K562 (cell line): ENCODE measurements around the gene PARD3. TPM values are rescaled to one million over a fixed set of nuclear protein-coding genes. Genes with fewer than 3 reads are reported as not detected.

ENCODE experiments used
- BRCA1 ChIP-seq, 2 experiments: fragments of 450-650 bp in 1 of 2; sonication (generic) in 1 of 2; formaldehyde crosslinking in 1 of 2; IDR thresholded peaks; 2 replicates each; pipeline versions ENCODE4 v1.5.0 to v1.6.1; 2017 to 2020; ENCODE audit warnings: mild to moderate bottlenecking in 1 of 2, missing genetic modification reagents in 1 of 2
- EHMT2 ChIP-seq: fragments of 450-650 bp; IDR thresholded peaks from 2 replicates; pipeline ENCODE4 v1.6.1; 2018; ENCODE audit warnings: antibody characterized with exemption
- MCM5 ChIP-seq: fragments of 450-650 bp; IDR thresholded peaks from 2 replicates; pipeline ENCODE4 v1.6.1; 2016; ENCODE audit warnings: low read depth
- MEF2A ChIP-seq: IDR thresholded peaks from 2 replicates; pipeline ENCODE4 v1.6.1; 2011; ENCODE audit warnings: low read depth, mild to moderate bottlenecking, low read length, moderate library complexity; ENCODE audit not compliant: control insufficient read depth
- SMARCE1 ChIP-seq: fragments of 450-650 bp; IDR thresholded peaks from 2 replicates; pipeline ENCODE4 v1.7.1; 2016; ENCODE audit warnings: mild to moderate bottlenecking
- TEAD4 ChIP-seq, 2 experiments: sonication (generic) in 1 of 2; formaldehyde crosslinking in 1 of 2; IDR thresholded peaks; 2 replicates each; pipeline versions ENCODE4 v1.6.1 to v1.8.0; 2012 to 2022; ENCODE audit warnings: borderline replicate concordance in 1 of 2, inconsistent platforms in 1 of 2, low read length in 1 of 2, mild to moderate bottlenecking in 1 of 2, missing genetic modification reagents in 1 of 2
- ZNF224 ChIP-seq: sonication (generic); formaldehyde crosslinking; IDR thresholded peaks from 2 replicates; pipeline ENCODE4 v1.8.0; 2022; ENCODE audit warnings: mild to moderate bottlenecking, missing genetic modification reagents
- polyA plus RNA-seq, 8 experiments: library from polyadenylated mRNA; depleted of rRNA in 4 of 8; stranded (reverse) in 5 of 8; unstranded in 3 of 8; fragments of >200 nt; fragmentation: Nextera tagmentation in 2 of 8; fragmentation: Illumina TruSeq in 1 of 8; extraction: Ambion mirVana in 2 of 8; extraction: Trizol in 1 of 8; gene quantifications; 2 replicates each; pipeline versions ENCODE4 v1.2.1 to v1.2.3, GENCODE V29; 2011 to 2014; ENCODE audit warnings: inconsistent platforms in 1 of 8, missing spikeins in 1 of 8
- total RNA-seq, 7 experiments: library from RNA; depleted of rRNA in 6 of 7; stranded (reverse); fragments of >200 nt in 6 of 7; fragmentation: Illumina TruSeq in 2 of 7; extraction: Trizol in 2 of 7; gene quantifications; 2 replicates each; pipeline versions ENCODE4 v1.2.1 to v1.2.3, GENCODE V29; 2011 to 2021; ENCODE audit warnings: low replicate concordance in 1 of 7
- TF ChIP-seq, protein P1 (sequence below), 2 experiments: fragments of 150-350 bp in 1 of 2; IDR thresholded peaks; 2 replicates each; pipeline ENCODE4 v1.6.1; 2012 to 2016; ENCODE audit warnings: low read depth in 2 of 2, low read length in 2 of 2, mild to moderate bottlenecking in 1 of 2, moderate library complexity in 1 of 2
- TF ChIP-seq, protein P2 (sequence below): fragments of 450-650 bp; formaldehyde crosslinking; IDR thresholded peaks from 2 replicates; pipeline ENCODE4 v1.4.0; 2020; ENCODE audit warnings: mild to moderate bottlenecking, moderate library complexity
- TF ChIP-seq, protein P3 (sequence below): fragments of 150-350 bp; IDR thresholded peaks from 2 replicates; pipeline ENCODE4 v1.6.1; 2014; ENCODE audit warnings: low read depth, mild to moderate bottlenecking, low read length, borderline replicate concordance
- TF ChIP-seq, protein P4 (sequence below): sonication (generic); formaldehyde crosslinking; IDR thresholded peaks from 2 replicates; pipeline ENCODE4 v1.8.0; 2023; ENCODE audit warnings: missing genetic modification reagents, mild to moderate bottlenecking, borderline replicate concordance
- TF ChIP-seq, protein P5 (sequence below): fragments of 450-650 bp; IDR thresholded peaks from 2 replicates; pipeline ENCODE4 v1.6.1; 2016

PARD3 gene
- total and polyA plus RNA-seq, 9 of the 15 experiments (the other 6 are each of a cell fraction or from before 2014, with no cell fraction given): 2.7 to 11.7 (median 7.7) TPM

DNA sequence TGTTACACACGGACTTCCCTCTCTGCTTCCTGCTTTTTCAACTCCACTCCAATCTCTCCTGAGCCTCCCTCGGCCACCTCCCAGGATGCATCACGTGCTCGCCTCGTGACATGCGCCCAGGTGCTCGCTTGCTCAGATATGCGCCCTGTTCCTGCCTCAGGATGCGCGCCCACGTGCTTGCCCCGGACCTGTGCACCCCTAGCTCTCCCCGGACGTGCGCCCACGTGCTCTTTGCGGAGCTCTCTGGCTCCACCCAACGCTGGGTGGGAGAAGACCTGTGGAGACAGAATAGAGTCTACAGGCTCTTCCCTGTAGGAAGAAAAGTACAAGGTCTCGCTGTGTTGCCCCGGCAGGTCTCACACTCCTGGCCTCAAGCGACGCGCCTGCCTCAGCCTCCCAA is 23.1 kb downstream of the PARD3 start (continued):
- TF ChIP-seq, protein P1, sequence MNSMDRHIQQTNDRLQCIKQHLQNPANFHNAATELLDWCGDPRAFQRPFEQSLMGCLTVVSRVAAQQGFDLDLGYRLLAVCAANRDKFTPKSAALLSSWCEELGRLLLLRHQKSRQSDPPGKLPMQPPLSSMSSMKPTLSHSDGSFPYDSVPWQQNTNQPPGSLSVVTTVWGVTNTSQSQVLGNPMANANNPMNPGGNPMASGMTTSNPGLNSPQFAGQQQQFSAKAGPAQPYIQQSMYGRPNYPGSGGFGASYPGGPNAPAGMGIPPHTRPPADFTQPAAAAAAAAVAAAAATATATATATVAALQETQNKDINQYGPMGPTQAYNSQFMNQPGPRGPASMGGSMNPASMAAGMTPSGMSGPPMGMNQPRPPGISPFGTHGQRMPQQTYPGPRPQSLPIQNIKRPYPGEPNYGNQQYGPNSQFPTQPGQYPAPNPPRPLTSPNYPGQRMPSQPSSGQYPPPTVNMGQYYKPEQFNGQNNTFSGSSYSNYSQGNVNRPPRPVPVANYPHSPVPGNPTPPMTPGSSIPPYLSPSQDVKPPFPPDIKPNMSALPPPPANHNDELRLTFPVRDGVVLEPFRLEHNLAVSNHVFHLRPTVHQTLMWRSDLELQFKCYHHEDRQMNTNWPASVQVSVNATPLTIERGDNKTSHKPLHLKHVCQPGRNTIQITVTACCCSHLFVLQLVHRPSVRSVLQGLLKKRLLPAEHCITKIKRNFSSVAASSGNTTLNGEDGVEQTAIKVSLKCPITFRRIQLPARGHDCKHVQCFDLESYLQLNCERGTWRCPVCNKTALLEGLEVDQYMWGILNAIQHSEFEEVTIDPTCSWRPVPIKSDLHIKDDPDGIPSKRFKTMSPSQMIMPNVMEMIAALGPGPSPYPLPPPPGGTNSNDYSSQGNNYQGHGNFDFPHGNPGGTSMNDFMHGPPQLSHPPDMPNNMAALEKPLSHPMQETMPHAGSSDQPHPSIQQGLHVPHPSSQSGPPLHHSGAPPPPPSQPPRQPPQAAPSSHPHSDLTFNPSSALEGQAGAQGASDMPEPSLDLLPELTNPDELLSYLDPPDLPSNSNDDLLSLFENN (IDR thresholded peaks at IDR 0.05; ENCODE audit: low read depth in 2 of 2, low read length in 2 of 2): no peak
- TF ChIP-seq, protein P2, sequence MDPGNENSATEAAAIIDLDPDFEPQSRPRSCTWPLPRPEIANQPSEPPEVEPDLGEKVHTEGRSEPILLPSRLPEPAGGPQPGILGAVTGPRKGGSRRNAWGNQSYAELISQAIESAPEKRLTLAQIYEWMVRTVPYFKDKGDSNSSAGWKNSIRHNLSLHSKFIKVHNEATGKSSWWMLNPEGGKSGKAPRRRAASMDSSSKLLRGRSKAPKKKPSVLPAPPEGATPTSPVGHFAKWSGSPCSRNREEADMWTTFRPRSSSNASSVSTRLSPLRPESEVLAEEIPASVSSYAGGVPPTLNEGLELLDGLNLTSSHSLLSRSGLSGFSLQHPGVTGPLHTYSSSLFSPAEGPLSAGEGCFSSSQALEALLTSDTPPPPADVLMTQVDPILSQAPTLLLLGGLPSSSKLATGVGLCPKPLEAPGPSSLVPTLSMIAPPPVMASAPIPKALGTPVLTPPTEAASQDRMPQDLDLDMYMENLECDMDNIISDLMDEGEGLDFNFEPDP: no peak
- TF ChIP-seq, protein P3, sequence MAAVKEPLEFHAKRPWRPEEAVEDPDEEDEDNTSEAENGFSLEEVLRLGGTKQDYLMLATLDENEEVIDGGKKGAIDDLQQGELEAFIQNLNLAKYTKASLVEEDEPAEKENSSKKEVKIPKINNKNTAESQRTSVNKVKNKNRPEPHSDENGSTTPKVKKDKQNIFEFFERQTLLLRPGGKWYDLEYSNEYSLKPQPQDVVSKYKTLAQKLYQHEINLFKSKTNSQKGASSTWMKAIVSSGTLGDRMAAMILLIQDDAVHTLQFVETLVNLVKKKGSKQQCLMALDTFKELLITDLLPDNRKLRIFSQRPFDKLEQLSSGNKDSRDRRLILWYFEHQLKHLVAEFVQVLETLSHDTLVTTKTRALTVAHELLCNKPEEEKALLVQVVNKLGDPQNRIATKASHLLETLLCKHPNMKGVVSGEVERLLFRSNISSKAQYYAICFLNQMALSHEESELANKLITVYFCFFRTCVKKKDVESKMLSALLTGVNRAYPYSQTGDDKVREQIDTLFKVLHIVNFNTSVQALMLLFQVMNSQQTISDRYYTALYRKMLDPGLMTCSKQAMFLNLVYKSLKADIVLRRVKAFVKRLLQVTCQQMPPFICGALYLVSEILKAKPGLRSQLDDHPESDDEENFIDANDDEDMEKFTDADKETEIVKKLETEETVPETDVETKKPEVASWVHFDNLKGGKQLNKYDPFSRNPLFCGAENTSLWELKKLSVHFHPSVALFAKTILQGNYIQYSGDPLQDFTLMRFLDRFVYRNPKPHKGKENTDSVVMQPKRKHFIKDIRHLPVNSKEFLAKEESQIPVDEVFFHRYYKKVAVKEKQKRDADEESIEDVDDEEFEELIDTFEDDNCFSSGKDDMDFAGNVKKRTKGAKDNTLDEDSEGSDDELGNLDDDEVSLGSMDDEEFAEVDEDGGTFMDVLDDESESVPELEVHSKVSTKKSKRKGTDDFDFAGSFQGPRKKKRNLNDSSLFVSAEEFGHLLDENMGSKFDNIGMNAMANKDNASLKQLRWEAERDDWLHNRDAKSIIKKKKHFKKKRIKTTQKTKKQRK: no peak
- TF ChIP-seq TEAD4 (IDR thresholded peaks at IDR 0.05; ENCODE audit: low read length) (no peak), TEAD4 (CRISPR knock-in tag; IDR thresholded peaks at IDR 0.05; ENCODE audit: borderline replicate concordance) (peak; percentile 55; the same call in 1 of the 2 replicates), MEF2A (no peak), BRCA1 (IDR thresholded peaks at IDR 0.05) (no peak), BRCA1 (CRISPR knock-in tag; IDR thresholded peaks at IDR 0.05) (no peak), ZNF224 (no peak), SMARCE1 (no peak), EHMT2 (no peak), MCM5 (no peak)
- TF ChIP-seq, protein P4, sequence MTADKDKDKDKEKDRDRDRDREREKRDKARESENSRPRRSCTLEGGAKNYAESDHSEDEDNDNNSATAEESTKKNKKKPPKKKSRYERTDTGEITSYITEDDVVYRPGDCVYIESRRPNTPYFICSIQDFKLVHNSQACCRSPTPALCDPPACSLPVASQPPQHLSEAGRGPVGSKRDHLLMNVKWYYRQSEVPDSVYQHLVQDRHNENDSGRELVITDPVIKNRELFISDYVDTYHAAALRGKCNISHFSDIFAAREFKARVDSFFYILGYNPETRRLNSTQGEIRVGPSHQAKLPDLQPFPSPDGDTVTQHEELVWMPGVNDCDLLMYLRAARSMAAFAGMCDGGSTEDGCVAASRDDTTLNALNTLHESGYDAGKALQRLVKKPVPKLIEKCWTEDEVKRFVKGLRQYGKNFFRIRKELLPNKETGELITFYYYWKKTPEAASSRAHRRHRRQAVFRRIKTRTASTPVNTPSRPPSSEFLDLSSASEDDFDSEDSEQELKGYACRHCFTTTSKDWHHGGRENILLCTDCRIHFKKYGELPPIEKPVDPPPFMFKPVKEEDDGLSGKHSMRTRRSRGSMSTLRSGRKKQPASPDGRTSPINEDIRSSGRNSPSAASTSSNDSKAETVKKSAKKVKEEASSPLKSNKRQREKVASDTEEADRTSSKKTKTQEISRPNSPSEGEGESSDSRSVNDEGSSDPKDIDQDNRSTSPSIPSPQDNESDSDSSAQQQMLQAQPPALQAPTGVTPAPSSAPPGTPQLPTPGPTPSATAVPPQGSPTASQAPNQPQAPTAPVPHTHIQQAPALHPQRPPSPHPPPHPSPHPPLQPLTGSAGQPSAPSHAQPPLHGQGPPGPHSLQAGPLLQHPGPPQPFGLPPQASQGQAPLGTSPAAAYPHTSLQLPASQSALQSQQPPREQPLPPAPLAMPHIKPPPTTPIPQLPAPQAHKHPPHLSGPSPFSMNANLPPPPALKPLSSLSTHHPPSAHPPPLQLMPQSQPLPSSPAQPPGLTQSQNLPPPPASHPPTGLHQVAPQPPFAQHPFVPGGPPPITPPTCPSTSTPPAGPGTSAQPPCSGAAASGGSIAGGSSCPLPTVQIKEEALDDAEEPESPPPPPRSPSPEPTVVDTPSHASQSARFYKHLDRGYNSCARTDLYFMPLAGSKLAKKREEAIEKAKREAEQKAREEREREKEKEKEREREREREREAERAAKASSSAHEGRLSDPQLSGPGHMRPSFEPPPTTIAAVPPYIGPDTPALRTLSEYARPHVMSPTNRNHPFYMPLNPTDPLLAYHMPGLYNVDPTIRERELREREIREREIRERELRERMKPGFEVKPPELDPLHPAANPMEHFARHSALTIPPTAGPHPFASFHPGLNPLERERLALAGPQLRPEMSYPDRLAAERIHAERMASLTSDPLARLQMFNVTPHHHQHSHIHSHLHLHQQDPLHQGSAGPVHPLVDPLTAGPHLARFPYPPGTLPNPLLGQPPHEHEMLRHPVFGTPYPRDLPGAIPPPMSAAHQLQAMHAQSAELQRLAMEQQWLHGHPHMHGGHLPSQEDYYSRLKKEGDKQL (CRISPR knock-in tag): 0 out of 2 replicates have a peak, but pooled peaks have one; percentile 50
- TF ChIP-seq, protein P5, sequence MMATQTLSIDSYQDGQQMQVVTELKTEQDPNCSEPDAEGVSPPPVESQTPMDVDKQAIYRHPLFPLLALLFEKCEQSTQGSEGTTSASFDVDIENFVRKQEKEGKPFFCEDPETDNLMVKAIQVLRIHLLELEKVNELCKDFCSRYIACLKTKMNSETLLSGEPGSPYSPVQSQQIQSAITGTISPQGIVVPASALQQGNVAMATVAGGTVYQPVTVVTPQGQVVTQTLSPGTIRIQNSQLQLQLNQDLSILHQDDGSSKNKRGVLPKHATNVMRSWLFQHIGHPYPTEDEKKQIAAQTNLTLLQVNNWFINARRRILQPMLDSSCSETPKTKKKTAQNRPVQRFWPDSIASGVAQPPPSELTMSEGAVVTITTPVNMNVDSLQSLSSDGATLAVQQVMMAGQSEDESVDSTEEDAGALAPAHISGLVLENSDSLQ: no peak
